Naive thymus-derived CD8-positive, alpha-beta T cell (primary cell): Measurements from ENCODE around the gene GAS7. TPM values are rescaled to one million over a fixed set of nuclear protein-coding genes. Genes with fewer than 3 reads are reported as not detected.
A peak's percentile ranks its signal among the peaks of the same experiment; 100 is the strongest.

Source experiments
- ATAC-seq, 2 donors: fragments of 150-1000 bp; cut with Tn5 transposase in 1 of 2; sonication (Bioruptor Pico), chemical (Tn5 transposase) in 1 of 2; 1 replicate in 1 of 2; 2 replicates in 1 of 2; pipeline ENCODE4 v1.10.0; 2021; ENCODE audit warnings: mild to moderate bottlenecking in 2 of 2, moderate library complexity in 2 of 2
- POLR2A ChIA-PET: fragments of 350-600 bp; sonication (Branson Sonifier 250); formaldehyde crosslinking; loops from one replicate; lab custom pipeline; 2021; ENCODE audit warnings: antibody characterized with exemption; lab: Charles Lee
- DNase-seq, 10 donors: peaks; one replicate each; pipeline versions ENCODE4 v3.0.0 to v3.0.0-alpha.2; 2020 to 2022
- H3K27ac Mint-ChIP-seq, 10 donors: one replicate each; pipeline ENCODE4 v1.8.0; 2020 to 2022; ENCODE audit warnings: mild to moderate bottlenecking in 10 of 10, mixed read lengths in 10 of 10, moderate library complexity in 4 of 10, inconsistent platforms in 1 of 10
- H3K27me3 Mint-ChIP-seq, 5 donors: one replicate each; pipeline ENCODE4 v1.8.0; 2021 to 2022; ENCODE audit warnings: mixed read lengths in 5 of 5
- H3K36me3 Mint-ChIP-seq, 3 donors: one replicate each; pipeline ENCODE4 v1.8.0; 2020 to 2022; ENCODE audit warnings: mixed read lengths in 3 of 3, mild to moderate bottlenecking in 2 of 3, inconsistent platforms in 1 of 3
- H3K4me1 Mint-ChIP-seq, 4 donors: one replicate each; pipeline ENCODE4 v1.8.0; 2021 to 2022; ENCODE audit warnings: mixed read lengths in 4 of 4
- H3K4me3 Mint-ChIP-seq, 10 donors: one replicate each; pipeline ENCODE4 v1.8.0; 2020 to 2022; ENCODE audit warnings: mild to moderate bottlenecking in 10 of 10, mixed read lengths in 10 of 10, moderate library complexity in 6 of 10, inconsistent platforms in 1 of 10
- H3K9me3 Mint-ChIP-seq, 9 donors: one replicate each; pipeline ENCODE4 v1.8.0; 2020 to 2022; ENCODE audit warnings: mixed read lengths in 9 of 9, mild to moderate bottlenecking in 3 of 9, inconsistent platforms in 1 of 9, moderate library complexity in 1 of 9
- polyA plus RNA-seq, 3 donors: library from polyadenylated mRNA; unstranded; fragments of 300-500 nt; fragmentation: Illumina TruSeq; gene quantifications; one replicate each; pipeline ENCODE4 v1.2.3, GENCODE V29; 2021
- total RNA-seq, 8 experiments: library from RNA in 2 of 8; stranded (reverse) in 2 of 8; gene quantifications; one replicate each; pipeline ENCODE4 v1.2.3 and lab custom pipeline; 2021 to 2026

GAS7 gene
- total and polyA plus RNA-seq, 5 experiments from 2014 or later = 0.05 to 2.1 (median 1.4) TPM; not detected in 1

DNA sequence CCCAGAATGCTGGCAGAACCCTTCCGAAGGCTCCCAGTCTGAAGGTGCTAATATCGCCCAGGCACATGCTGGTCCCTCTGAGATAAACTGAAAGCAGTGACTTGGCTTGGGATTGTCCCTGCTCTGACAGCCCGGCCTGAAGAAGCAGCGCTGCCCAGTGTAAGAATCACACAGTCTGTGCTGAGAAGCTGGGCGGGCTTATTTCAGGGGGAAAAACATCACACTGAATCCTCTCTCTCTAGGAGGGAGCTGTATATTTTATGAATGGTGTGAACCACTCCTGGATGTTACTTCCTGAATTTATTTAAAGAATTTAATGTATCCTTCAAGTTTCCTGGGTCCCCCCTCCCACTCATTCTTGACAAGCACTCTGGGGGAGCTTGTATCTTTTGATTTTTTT is 36.3 kb downstream of the GAS7 start:
- H3K4me1 Mint-ChIP-seq = peaks cover 0 to 25% (median under 1%) of the 10 kb centered on the region in 4 donors
- H3K9me3 Mint-ChIP-seq = no peaks in the 10 kb centered on the region
- ATAC-seq (no peak), DNase-seq (no peak)
- H3K36me3 Mint-ChIP-seq = no peaks in the 10 kb centered on the region
- peak overlapping the region in 1 of 10 donors; percentile 71 for H3K27ac Mint-ChIP-seq
- H3K27me3 Mint-ChIP-seq = no peaks in the 10 kb centered on the region
- no peak overlapping the region for H3K4me3 Mint-ChIP-seq
- POLR2A ChIA-PET = no interaction called here

DNA sequence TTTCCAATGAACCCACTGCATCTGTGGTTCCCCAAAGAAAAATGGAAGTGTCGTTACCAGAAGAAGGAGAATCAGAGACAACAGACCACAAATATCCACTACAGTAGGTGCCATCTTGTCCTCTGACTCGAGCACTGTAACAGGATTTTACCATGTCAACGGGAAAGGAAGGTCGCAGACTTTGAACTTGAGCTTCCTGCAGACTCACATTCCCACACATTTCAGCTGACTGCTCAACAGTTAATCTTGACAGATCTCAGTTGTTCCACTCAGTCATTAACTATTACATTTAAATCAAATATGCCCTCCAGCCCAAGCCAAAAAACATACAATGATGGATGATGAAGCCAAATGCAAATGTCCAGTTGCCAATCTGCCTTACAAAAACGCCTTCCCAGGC is 37.0 kb downstream of the GAS7 start:
- no peaks in the 10 kb centered on the region for H3K9me3 Mint-ChIP-seq
- no peaks in the 10 kb centered on the region for H3K27me3 Mint-ChIP-seq
- POLR2A ChIA-PET = no interaction called here
- peaks cover 0 to 29% (median 2%) of the 10 kb centered on the region in 4 donors for H3K4me1 Mint-ChIP-seq
- no peak overlapping the region for H3K4me3 Mint-ChIP-seq
- DNase-seq (no peak), ATAC-seq (no peak)
- no peak overlapping the region for H3K27ac Mint-ChIP-seq
- H3K36me3 Mint-ChIP-seq = no peaks in the 10 kb centered on the region

DNA sequence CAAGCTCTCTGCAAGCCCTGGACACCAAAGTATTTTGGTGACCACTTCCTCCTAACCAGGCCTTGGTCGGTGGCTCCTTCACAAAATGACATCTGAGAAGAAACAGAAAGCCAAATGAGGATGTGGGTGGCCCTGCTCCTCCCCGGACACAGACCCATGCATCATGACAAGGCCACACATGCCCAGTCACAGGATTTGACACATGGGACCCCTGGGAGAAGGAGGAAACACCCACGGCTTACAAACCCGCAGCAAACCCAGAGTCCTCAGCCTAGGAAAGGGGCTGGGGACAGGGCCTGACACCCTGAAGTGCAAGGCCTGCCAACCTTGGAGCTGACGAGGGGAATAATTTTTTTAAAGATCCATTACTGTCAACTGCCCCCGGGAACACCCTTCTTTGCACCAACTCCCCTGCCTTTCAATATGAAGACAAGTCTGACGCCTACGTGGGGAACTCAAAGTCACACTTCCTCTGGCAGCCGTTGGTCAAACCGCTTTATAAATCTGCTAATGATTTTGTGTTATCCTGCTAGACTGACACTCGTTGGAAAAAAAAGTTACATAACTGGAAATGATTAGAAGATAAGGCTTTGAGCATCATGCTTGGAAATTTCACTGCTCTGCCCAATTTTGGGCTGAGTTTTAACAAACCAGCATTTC is 41.3 kb downstream of the GAS7 start:
- POLR2A ChIA-PET = no interaction called here
- DNase-seq (peak in 1 of 10 donors; percentile 30), ATAC-seq (no peak)
- Mint-ChIP-seq H3K4me1 (peaks cover 0 to 36% (median 3%) of the 10 kb centered on the region in 4 donors), H3K27me3 (no peaks in the 10 kb centered on the region), H3K4me3 (peak overlapping the region in 1 of 10 donors; percentile 60), H3K27ac (peak overlapping the region in 5 of 10 donors; percentile 6 to 81 (median 57)), H3K36me3 (no peaks in the 10 kb centered on the region), H3K9me3 (no peaks in the 10 kb centered on the region)

DNA sequence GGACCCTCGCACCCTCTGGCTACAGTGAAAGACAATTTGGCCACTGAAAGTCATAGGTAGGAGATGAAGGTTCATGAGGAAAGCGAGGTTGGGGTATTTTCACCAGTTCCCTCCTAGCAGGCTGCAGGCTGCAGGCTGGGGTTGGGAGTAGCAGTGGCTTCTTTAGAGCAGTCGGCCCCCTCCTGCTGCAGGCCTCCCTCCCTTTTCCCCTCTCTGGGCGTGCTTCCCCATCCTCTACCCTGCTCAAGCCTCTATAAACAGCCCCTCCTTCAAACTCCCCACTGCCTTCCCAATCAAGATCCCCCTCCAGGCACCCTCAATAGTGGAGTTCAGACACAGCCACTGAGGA is 41.8 kb downstream of the GAS7 start:
- H3K4me1 Mint-ChIP-seq = peaks cover 0 to 39% (median 4%) of the 10 kb centered on the region in 4 donors
- no peaks in the 10 kb centered on the region for H3K9me3 Mint-ChIP-seq
- DNase-seq = no peak
- H3K4me3 Mint-ChIP-seq = peak overlapping the region in 1 of 10 donors; percentile 60
- H3K27me3 Mint-ChIP-seq = no peaks in the 10 kb centered on the region
- ATAC-seq = no peak
- POLR2A ChIA-PET = no interaction called here
- H3K27ac Mint-ChIP-seq = peak overlapping the region in 5 of 10 donors; percentile 4 to 81 (median 70)
- H3K36me3 Mint-ChIP-seq = no peaks in the 10 kb centered on the region

DNA sequence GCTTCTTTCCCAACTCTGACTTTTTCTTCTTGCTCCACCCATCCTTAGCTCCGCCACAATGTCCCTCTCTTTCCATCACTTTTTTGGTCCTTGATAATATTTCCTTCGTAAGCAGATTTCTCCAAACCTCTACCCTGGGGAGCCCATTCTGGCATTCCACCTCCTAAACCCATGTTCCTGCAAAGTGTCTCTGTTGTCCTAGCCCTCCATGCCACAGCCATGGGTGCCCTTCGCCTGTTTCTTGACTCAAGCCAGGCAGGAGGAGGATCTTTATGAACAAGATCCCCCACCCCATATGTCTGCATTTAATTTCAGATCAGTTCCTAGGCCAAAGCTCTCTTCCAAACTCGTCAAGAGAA is 42.4 kb downstream of the GAS7 start:
- POLR2A ChIA-PET = no interaction called here
- Mint-ChIP-seq H3K4me1 (peaks cover 0 to 43% (median 4%) of the 10 kb centered on the region in 4 donors), H3K9me3 (no peaks in the 10 kb centered on the region), H3K27me3 (no peaks in the 10 kb centered on the region), H3K27ac (peak overlapping the region in 2 of 10 donors; percentile 70 to 81), H3K4me3 (no peak overlapping the region), H3K36me3 (no peaks in the 10 kb centered on the region)
- no peak for ATAC-seq
- DNase-seq = no peak

DNA sequence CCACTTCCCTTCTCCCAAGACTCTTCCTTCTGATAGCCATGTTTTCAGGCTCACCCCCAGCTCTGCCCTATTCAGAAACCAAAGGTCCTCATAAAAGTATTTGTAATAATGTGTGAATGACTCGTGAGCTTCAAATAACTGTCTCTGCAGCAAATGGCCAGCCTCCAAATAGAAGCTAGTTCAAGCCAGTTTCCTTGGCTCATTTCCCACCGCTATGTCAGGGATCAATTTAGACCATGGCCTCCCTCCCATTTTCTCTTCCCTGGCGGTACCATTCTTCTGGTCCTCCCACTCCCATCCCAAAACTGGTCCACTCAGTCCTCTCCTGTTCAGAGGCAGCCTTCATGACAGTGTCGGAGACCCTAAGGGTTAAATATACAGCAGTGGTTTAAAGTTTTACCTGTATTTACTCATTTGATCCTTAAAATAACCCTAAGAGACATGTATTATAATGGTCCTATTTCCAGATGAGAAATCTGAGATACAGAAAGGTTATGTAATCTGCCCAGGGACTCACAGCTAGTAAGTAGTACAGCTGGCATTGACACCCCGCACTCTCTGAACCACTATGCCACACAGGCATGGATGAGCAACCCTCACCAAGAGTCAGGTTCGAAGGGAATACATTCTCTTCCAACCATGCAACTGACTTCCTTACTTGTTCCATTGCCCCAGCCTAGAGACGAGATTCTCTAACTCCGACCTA is 42.9 kb downstream of the GAS7 start:
- peak overlapping the region in 2 of 10 donors; percentile 70 to 81 for H3K27ac Mint-ChIP-seq

DNA sequence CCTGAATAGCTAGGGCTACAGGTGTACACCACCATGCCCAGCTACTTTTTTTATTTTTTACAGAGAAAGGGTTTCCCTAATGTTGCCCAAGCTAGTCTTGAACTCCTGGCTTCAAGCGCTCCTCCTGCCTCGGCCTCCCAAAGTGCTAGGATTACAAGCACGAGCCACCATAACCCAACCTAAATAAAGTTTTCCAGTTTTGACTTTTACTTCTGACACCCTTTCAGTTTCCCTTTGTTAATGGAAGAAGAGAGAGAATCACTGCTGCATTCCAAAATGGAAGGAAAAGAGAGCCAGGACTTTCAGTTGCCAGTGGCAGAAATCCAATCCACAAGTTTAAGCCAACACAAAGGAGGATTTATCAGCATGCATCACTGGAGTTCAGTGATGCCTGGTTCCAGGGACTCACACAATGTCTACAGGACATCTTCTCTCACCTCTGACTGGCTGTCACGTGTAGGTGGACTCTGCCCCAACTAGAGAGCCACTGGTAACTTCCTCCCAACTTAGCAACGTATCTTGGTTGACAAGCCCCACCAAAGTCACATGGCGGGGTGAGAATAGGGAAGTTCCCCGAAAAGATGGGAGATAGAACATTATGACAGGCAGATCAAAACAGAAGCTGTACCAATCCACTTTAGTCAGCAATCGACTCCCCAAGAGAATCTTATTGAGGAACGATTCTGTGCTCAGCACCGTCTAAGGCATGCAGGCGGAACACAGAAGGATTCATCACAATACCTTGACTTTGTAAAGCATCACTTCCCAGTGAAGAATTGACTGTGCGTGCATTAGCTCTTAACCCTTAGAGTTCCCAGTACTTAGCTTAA is 46.5 kb downstream of the GAS7 start:
- DNase-seq = peak in 1 of 10 donors; percentile 24
- Mint-ChIP-seq H3K4me1 (peaks cover 9 to 67% (median 16%) of the 10 kb centered on the region in 4 donors), H3K27ac (peak overlapping the region in 4 of 10 donors; percentile 9 to 76 (median 67)), H3K36me3 (no peaks in the 10 kb centered on the region), H3K9me3 (no peaks in the 10 kb centered on the region), H3K4me3 (peak overlapping the region in 1 of 10 donors; percentile 32), H3K27me3 (peaks cover 0 to 2% (median 0%) of the 10 kb centered on the region in 5 donors)
- POLR2A ChIA-PET = no interaction called here
- ATAC-seq = no peak

More for the DNA sequence above, 42.9 kb downstream of the GAS7 start:
- DNase-seq (no peak), ATAC-seq (no peak)
- H3K4me3 Mint-ChIP-seq = no peak overlapping the region
- POLR2A ChIA-PET = no interaction called here
- no peaks in the 10 kb centered on the region for H3K9me3 Mint-ChIP-seq
- H3K36me3 Mint-ChIP-seq = no peaks in the 10 kb centered on the region
- no peaks in the 10 kb centered on the region for H3K27me3 Mint-ChIP-seq
- peaks cover under 1 to 48% (median 4%) of the 10 kb centered on the region in 4 donors for H3K4me1 Mint-ChIP-seq

DNA sequence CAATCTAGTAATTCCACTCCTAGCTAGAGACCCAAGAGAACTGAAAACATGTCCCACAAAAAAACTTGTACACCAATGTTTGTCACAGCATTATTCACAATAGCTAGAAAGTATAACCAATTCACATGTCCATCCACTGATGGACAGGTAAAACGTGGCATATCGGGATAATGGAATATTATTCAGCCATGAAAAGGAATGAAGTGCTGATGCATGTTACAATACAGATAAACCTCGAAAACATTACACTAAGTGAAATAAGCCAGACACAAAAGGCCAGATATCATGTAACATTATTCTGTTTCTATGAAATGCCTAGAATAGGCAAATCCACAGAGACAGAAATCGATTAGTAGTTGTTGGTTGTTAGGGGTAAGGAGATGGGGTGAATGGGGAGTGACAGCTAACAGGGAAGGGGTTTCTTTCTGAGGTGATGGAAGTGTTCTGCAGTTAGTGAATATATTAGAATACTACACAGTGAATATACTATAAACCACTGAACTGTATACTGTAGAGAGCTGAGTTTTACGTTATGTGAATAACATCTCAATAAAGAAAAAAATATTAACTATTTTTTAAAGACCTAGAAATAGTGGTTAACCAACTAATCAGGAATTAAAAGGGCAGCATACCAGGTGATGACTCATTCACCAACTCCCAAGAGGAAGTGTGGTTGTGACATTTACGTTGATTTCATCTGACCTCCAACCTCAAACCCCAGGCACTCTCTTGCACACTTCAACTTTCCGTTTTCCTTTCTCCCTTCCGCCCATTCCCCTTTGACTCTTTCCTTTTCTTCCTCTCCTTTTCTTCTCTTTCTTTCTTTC is 48.6 kb downstream of the GAS7 start:
- H3K27me3 Mint-ChIP-seq = peaks cover 0 to 2% (median 0%) of the 10 kb centered on the region in 5 donors
- ATAC-seq = peak in 1 of 2 donors; percentile 30
- no peaks in the 10 kb centered on the region for H3K9me3 Mint-ChIP-seq

DNA sequence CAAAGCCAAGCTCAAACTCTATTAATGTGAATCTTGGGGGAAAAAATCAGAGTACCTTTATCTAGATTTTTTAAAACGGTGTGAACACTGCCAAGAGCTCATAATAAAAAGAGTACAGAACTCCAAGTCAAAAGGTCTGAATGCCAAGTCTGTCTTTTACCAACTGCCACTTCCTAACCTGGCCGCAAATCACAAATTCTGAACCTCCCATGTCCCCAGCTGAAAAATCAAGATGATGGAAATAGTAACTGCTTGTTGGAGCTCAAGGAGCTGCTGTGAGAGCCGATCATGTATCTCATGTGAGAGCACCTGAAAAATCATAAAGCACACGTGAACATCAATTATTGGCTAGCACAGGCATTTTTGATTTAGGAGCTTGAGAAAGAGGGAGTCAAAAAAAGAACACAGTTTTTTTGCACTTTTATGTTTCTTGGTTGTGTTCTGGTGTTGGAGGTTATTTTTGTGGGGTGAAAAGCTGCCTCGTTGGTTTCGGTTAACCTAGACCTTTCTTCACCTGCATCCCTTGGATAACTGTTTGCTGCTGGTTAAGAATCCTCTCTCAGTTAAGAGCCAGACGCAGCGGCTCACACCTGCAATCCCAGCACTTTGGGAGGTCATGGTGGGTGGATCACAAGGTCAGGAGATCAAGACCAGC is 50.5 kb downstream of the GAS7 start:
- Mint-ChIP-seq H3K27ac (peak overlapping the region in 2 of 10 donors; percentile 0 to 79), H3K27me3 (peaks cover 0 to 2% (median 0%) of the 10 kb centered on the region in 5 donors), H3K4me3 (no peak overlapping the region), H3K36me3 (no peaks in the 10 kb centered on the region), H3K4me1 (peaks cover 10 to 66% (median 28%) of the 10 kb centered on the region in 4 donors), H3K9me3 (no peaks in the 10 kb centered on the region)
- POLR2A ChIA-PET = no interaction called here
- no peak for ATAC-seq
- no peak for DNase-seq

More for the DNA sequence above, 48.6 kb downstream of the GAS7 start:
- Mint-ChIP-seq H3K27ac (peak overlapping the region in 5 of 10 donors; percentile 8 to 79 (median 66)), H3K4me1 (peaks cover 9 to 57% (median 22%) of the 10 kb centered on the region in 4 donors), H3K36me3 (no peaks in the 10 kb centered on the region), H3K4me3 (peak overlapping the region in 3 of 10 donors; percentile 55 to 73 (median 60))
- DNase-seq = peak in 1 of 10 donors; percentile 23
- POLR2A ChIA-PET = no interaction called here

DNA sequence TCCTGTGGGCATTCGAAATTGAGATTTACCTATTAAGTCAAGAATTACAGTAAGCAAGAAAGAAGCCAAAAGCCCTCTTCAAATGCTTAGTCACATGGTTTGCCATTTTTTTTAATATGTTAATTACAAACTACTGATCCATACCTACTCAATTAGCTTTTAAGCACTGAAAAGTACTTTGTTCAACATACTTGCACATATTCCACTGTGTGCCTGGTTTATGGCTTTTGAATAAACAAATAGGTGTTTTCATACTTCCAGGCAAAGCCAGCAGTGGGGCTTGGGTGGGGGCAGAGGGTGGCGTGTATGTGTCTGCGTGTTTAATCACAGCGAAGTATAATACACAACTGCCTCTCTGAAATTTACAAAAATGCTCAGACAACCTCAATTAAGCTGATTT is 51.4 kb downstream of the GAS7 start:
- no peaks in the 10 kb centered on the region for H3K9me3 Mint-ChIP-seq
- DNase-seq (no peak), ATAC-seq (no peak)
- POLR2A ChIA-PET = no interaction called here
- H3K27ac Mint-ChIP-seq = peak overlapping the region in 2 of 10 donors; percentile 0 to 57
- no peak overlapping the region for H3K4me3 Mint-ChIP-seq
- peaks cover 10 to 60% (median 28%) of the 10 kb centered on the region in 4 donors for H3K4me1 Mint-ChIP-seq
- peaks cover 0 to 2% (median 0%) of the 10 kb centered on the region in 5 donors for H3K27me3 Mint-ChIP-seq
- H3K36me3 Mint-ChIP-seq = no peaks in the 10 kb centered on the region

DNA sequence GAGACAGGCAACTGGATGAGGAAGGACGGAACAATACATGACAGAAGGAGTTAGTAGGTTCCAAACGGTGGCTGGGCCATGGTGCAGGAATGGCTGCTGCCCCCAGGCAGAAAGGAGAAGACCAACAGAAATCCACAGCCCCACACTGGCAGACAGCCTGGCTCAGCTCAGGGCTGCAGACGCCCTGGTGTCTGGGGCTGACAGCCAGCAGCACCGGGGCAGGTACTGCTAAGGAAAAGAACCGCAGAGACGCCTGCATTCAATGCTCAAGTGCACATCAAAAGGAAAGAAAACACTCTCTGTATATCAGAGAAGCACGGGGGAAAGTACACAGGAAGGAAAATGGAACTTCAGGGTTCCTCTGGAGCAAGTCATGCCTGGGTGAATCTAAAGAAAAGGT is 53.4 kb downstream of the GAS7 start:
- H3K36me3 Mint-ChIP-seq = no peaks in the 10 kb centered on the region
- peak in 1 of 10 donors; percentile 20 for DNase-seq
- peak overlapping the region in 6 of 10 donors; percentile 2 to 85 (median 55) for H3K27ac Mint-ChIP-seq
- H3K9me3 Mint-ChIP-seq = no peaks in the 10 kb centered on the region
- H3K4me1 Mint-ChIP-seq = peaks cover 7 to 43% (median 23%) of the 10 kb centered on the region in 4 donors
- H3K27me3 Mint-ChIP-seq = peaks cover 0 to 2% (median 0%) of the 10 kb centered on the region in 5 donors
- POLR2A ChIA-PET = no interaction called here
- H3K4me3 Mint-ChIP-seq = peak overlapping the region in 4 of 10 donors; percentile 1 to 52 (median 12)
- ATAC-seq = peak; percentile 76
